Fibroblast of lung (primary cell): Measurements from ENCODE around the gene ALDH3A1. TPM values are rescaled to one million over a fixed set of nuclear protein-coding genes. Genes with fewer than 3 reads are reported as not detected.

Source experiments
- DNase-seq, 2 donors: peaks; one replicate each; pipeline versions ENCODE4 v3.0.0 to v3.0.0-alpha.2; 2010; ENCODE audit warnings: low read depth in 2 of 2
- H2AFZ ChIP-seq: 2 replicates; pipeline ENCODE4 v1.5.1; 2012; ENCODE audit warnings: low read length, control low read depth, inconsistent platforms
- H3K27ac ChIP-seq: 2 replicates; pipeline ENCODE4 v1.5.1; 2011; ENCODE audit warnings: low read length, control low read depth; ENCODE audit not compliant: insufficient read depth
- H3K27me3 ChIP-seq: 2 replicates; pipeline ENCODE4 v1.5.1; 2011; ENCODE audit warnings: mild to moderate bottlenecking, low read length; ENCODE audit not compliant: control insufficient read depth, insufficient read depth
- H3K36me3 ChIP-seq: 2 replicates; pipeline ENCODE4 v1.5.1; 2011; ENCODE audit warnings: low read length; ENCODE audit not compliant: control insufficient read depth, insufficient read depth
- H3K4me1 ChIP-seq: 2 replicates; pipeline ENCODE4 v1.5.1; 2011; ENCODE audit warnings: low read length; ENCODE audit not compliant: control insufficient read depth, insufficient read depth; ENCODE audit errors: extremely low read depth
- H3K4me2 ChIP-seq: 2 replicates; pipeline ENCODE4 v1.5.1; 2011; ENCODE audit warnings: low read length, control low read depth; ENCODE audit not compliant: insufficient read depth; ENCODE audit errors: extremely low read depth
- H3K4me3 ChIP-seq, 4 experiments: fragments of 200-600 bp in 1 of 4; sonication (generic) in 1 of 4; replicated peaks in 1 of 4; 2 replicates each; pipeline ENCODE4 v1.5.1; 2011 to 2016; ENCODE audit warnings: low read length in 4 of 4, low read depth in 3 of 4, mild to moderate bottlenecking in 3 of 4, control low read depth in 2 of 4, inconsistent platforms in 1 of 4, mixed read lengths in 1 of 4; ENCODE audit not compliant: insufficient read depth in 1 of 4; ENCODE audit errors: control extremely low read depth in 1 of 4
- H3K79me2 ChIP-seq: 2 replicates; pipeline ENCODE4 v1.5.1; 2012; ENCODE audit warnings: mild to moderate bottlenecking, low read length, inconsistent platforms; ENCODE audit not compliant: control insufficient read depth, insufficient read depth
- H3K9ac ChIP-seq: 2 replicates; pipeline ENCODE4 v1.5.1; 2011; ENCODE audit warnings: mild to moderate bottlenecking, low read length, control low read depth; ENCODE audit not compliant: insufficient read depth
- H3K9me3 ChIP-seq: 2 replicates; pipeline ENCODE4 v1.5.1; 2012; ENCODE audit warnings: low read depth, low read length; ENCODE audit not compliant: control insufficient read depth, insufficient read depth
- H4K20me1 ChIP-seq: 2 replicates; pipeline ENCODE4 v1.5.1; 2011; ENCODE audit warnings: low read length; ENCODE audit not compliant: control insufficient read depth, insufficient read depth; ENCODE audit errors: extremely low read depth
- EZH2 ChIP-seq: IDR thresholded peaks from 2 replicates; pipeline ENCODE4 v1.5.1; 2012; ENCODE audit warnings: low read length, control low read depth, mild to moderate bottlenecking; ENCODE audit errors: missing control alignments
- polyA plus RNA-seq, 2 donors: library from polyadenylated mRNA; depleted of rRNA in 1 of 2; stranded (reverse) in 1 of 2; unstranded in 1 of 2; fragments of >200 nt; gene quantifications; 2 replicates each; pipeline ENCODE4 v1.2.1, GENCODE V29; 2011 to 2012; ENCODE audit warnings: missing spikeins in 1 of 2
- total RNA-seq: library from RNA; depleted of rRNA; stranded (reverse); fragments of >200 nt; gene quantifications from 2 replicates; pipeline ENCODE4 v1.2.1, GENCODE V29; 2014
- TF ChIP-seq, protein P1 (sequence below), 2 donors: IDR thresholded peaks in 1 of 2; conservative IDR thresholded peaks in 1 of 2; 1 replicate in 1 of 2; 2 replicates in 1 of 2; pipeline ENCODE4 v1.5.1; 2011 to 2012; ENCODE audit warnings: low read length in 2 of 2, control low read depth in 1 of 2, inconsistent platforms in 1 of 2, low read depth in 1 of 2, mild to moderate bottlenecking in 1 of 2

ALDH3A1 gene
- total and polyA plus RNA-seq, 2 donors (not counting 1 experiment from before 2014, with no cell fraction given) = 0.17 to 1.0 TPM

DNA sequence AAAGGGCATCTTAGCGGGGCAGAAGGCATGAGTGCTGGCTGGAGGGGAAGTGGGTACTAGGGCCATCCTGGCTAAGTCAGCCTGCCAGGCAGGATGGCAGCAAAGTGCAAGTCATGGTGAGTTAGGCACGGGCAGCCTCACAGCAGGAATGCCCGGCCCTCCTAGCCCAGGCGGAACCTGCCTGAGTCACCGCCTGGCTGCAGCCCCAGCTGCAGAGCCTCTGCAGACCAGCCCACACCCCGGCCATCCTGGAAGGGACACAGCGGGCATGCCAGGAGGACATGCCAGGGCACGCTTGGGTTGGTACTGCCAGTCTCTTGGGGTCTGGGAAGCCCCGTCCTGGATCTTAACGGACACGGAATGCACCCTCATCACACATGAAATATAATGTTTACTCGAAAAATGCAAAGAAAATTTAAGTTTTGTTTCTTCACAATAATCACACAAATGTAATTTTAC, 5.0 kb upstream of the ALDH3A1 start:
- H3K9me3 ChIP-seq = no peaks in the 10 kb centered on the region
- no peak overlapping the region for H3K4me2 ChIP-seq
- H3K4me3 ChIP-seq = no peak overlapping the region
- no peak overlapping the region for H2AFZ ChIP-seq
- H3K79me2 ChIP-seq = no peaks in the 10 kb centered on the region
- no peaks in the 10 kb centered on the region for H3K27me3 ChIP-seq
- H4K20me1 ChIP-seq = no peaks in the 10 kb centered on the region
- TF ChIP-seq, protein P1, sequence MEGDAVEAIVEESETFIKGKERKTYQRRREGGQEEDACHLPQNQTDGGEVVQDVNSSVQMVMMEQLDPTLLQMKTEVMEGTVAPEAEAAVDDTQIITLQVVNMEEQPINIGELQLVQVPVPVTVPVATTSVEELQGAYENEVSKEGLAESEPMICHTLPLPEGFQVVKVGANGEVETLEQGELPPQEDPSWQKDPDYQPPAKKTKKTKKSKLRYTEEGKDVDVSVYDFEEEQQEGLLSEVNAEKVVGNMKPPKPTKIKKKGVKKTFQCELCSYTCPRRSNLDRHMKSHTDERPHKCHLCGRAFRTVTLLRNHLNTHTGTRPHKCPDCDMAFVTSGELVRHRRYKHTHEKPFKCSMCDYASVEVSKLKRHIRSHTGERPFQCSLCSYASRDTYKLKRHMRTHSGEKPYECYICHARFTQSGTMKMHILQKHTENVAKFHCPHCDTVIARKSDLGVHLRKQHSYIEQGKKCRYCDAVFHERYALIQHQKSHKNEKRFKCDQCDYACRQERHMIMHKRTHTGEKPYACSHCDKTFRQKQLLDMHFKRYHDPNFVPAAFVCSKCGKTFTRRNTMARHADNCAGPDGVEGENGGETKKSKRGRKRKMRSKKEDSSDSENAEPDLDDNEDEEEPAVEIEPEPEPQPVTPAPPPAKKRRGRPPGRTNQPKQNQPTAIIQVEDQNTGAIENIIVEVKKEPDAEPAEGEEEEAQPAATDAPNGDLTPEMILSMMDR (conservative IDR thresholded peaks at IDR 0.05 in 1 of 2, IDR thresholded peaks at IDR 0.05 in 1 of 2; ENCODE audit: low read depth in 1 of 2, low read length in 2 of 2) = no peak
- no peak for TF ChIP-seq EZH2
- H3K9ac ChIP-seq = no peak overlapping the region
- peak; percentile 55 to 87 for DNase-seq
- H3K36me3 ChIP-seq = no peaks in the 10 kb centered on the region
- H3K27ac ChIP-seq = no peak overlapping the region
- H3K4me1 ChIP-seq = no peaks in the 10 kb centered on the region

GRCh38 chr17:19752216-19753050, 4.3 kb upstream of the ALDH3A1 start:
- H3K79me2 ChIP-seq = no peaks in the 10 kb centered on the region
- H3K4me3 ChIP-seq = no peak overlapping the region
- H3K27me3 ChIP-seq = peaks cover 4% of the 10 kb centered on the region
- no peaks in the 10 kb centered on the region for H3K4me1 ChIP-seq
- H2AFZ ChIP-seq = no peak overlapping the region
- H3K27ac ChIP-seq = no peak overlapping the region
- H3K9me3 ChIP-seq = no peaks in the 10 kb centered on the region
- no peaks in the 10 kb centered on the region for H3K36me3 ChIP-seq
- no peaks in the 10 kb centered on the region for H4K20me1 ChIP-seq
- H3K4me2 ChIP-seq = no peak overlapping the region
- DNase-seq = no peak
- no peak overlapping the region for H3K9ac ChIP-seq
- TF ChIP-seq EZH2 = no peak
- TF ChIP-seq, protein P1 (conservative IDR thresholded peaks at IDR 0.05 in 1 of 2, IDR thresholded peaks at IDR 0.05 in 1 of 2; ENCODE audit: low read depth in 1 of 2, low read length in 2 of 2) = no peak

- TF ChIP-seq, protein P1 (conservative IDR thresholded peaks at IDR 0.05 in 1 of 2, IDR thresholded peaks at IDR 0.05 in 1 of 2; ENCODE audit: low read depth in 1 of 2, low read length in 2 of 2) = no peak
- no peak for TF ChIP-seq EZH2
- Histone ChIP-seq H3K27ac (no peak overlapping the region), H3K4me2 (no peak overlapping the region), H3K27me3 (peaks cover 4% of the 10 kb centered on the region), H3K79me2 (no peaks in the 10 kb centered on the region), H3K4me1 (no peaks in the 10 kb centered on the region), H4K20me1 (no peaks in the 10 kb centered on the region), H3K9me3 (no peaks in the 10 kb centered on the region), H3K4me3 (no peak overlapping the region), H2AFZ (no peak overlapping the region), H3K36me3 (no peaks in the 10 kb centered on the region), H3K9ac (no peak overlapping the region)
- no peak for DNase-seq
Measured at GRCh38 chr17:19750835-19751234, 2.7 kb upstream of the ALDH3A1 start.
